Panc1 (cell line): ENCODE results near the gene WWOX. TPM values are rescaled to one million over a fixed set of nuclear protein-coding genes. Genes with fewer than 3 reads are reported as not detected.

Experiments used
- ATAC-seq: fragments of 200-7000 bp; cut with Tn5 transposase; 2 replicates; pipeline ENCODE4 v1.9.1; 2020; ENCODE audit warnings: mild to moderate bottlenecking, moderate library complexity
- BruUV-seq: library from RNA; stranded (reverse); fragments of 400-500 nt; replicated peaks from 2 replicates; lab custom pipeline; 2021; lab: Mats Ljungman, UMichigan
- CTCF ChIA-PET: fragments of 300-600 bp; sonication (Branson Sonifier 250); formaldehyde crosslinking; loops from one replicate; lab custom pipeline; 2022; ENCODE audit warnings: antibody characterized with exemption; lab: Charles Lee
- POLR2A ChIA-PET: fragments of 300-600 bp; sonication (Branson Sonifier 250); formaldehyde crosslinking; loops from one replicate; lab custom pipeline; 2022; ENCODE audit warnings: antibody characterized with exemption; lab: Charles Lee
- DNase-seq: peaks from one replicate; pipeline ENCODE4 v3.0.0-alpha.2; 2010; ENCODE audit warnings: low read depth, low spot score
- H3K27ac ChIP-seq: 2 replicates; pipeline ENCODE4 v1.5.1; 2011; ENCODE audit warnings: mild to moderate bottlenecking, low read length, inconsistent platforms
- H3K27me3 ChIP-seq: fragments of 200-500 bp; sonication (Bioruptor generic); 2 replicates; pipeline ENCODE4 v1.6.0; 2014; ENCODE audit warnings: low read length, inconsistent platforms; ENCODE audit not compliant: control insufficient read depth, insufficient read depth
- H3K36me3 ChIP-seq: fragments of 200-500 bp; sonication (Bioruptor generic); 2 replicates; pipeline ENCODE4 v1.5.1; 2014; ENCODE audit warnings: inconsistent platforms, mild to moderate bottlenecking, low read length, moderate library complexity; ENCODE audit not compliant: control insufficient read depth, insufficient read depth
- H3K4me1 ChIP-seq: 2 replicates; pipeline ENCODE4 v1.5.1; 2011; ENCODE audit warnings: inconsistent platforms, mild to moderate bottlenecking, low read length, moderate library complexity; ENCODE audit not compliant: control insufficient read depth, insufficient read depth
- H3K4me3 ChIP-seq, 2 experiments: 2 replicates each; pipeline ENCODE4 v1.5.1; 2011 to 2012; ENCODE audit warnings: low read depth in 2 of 2, low read length in 2 of 2, mild to moderate bottlenecking in 2 of 2, inconsistent platforms in 1 of 2, moderate library complexity in 1 of 2
- H3K9me3 ChIP-seq: fragments of 200-500 bp; sonication (Bioruptor generic); 2 replicates; pipeline ENCODE4 v1.5.1; 2014; ENCODE audit warnings: low read depth, mild to moderate bottlenecking, inconsistent platforms, low read length, moderate library complexity; ENCODE audit not compliant: control insufficient read depth, insufficient read depth
- POLR2AphosphoS5 ChIP-seq: IDR thresholded peaks from 2 replicates; pipeline ENCODE4 v1.6.1; 2012; ENCODE audit warnings: mild to moderate bottlenecking, low read depth, low read length, moderate library complexity
- SIN3A ChIP-seq: IDR thresholded peaks from 2 replicates; pipeline ENCODE4 v1.6.1; 2012; ENCODE audit warnings: low read depth, mild to moderate bottlenecking, low read length, moderate library complexity, borderline replicate concordance; ENCODE audit not compliant: insufficient read depth
- TCF7L2 ChIP-seq: IDR thresholded peaks from 2 replicates; pipeline ENCODE4 v1.6.1; 2011; ENCODE audit warnings: mild to moderate bottlenecking, low read depth, low read length, inconsistent platforms
- in situ Hi-C: cut with HindIII; loops from 2 replicates; pipeline ENCODE4 v1.10.0; 2016; ENCODE audit warnings: low sequenced_read_pairs, low pct_unique_long_range_greater_than_20kb
- intact Hi-C: fragments of 100-400 bp; cut with micrococcal nuclease; formaldehyde crosslinking; loops from one replicate; pipeline ENCODE4 v1.10.0; 2022; ENCODE audit not compliant: unreplicated experiment
- total RNA-seq: library from RNA; stranded (reverse); gene quantifications from one replicate; pipeline ENCODE4 v1.2.1, GENCODE V29; 2021; ENCODE audit not compliant: unreplicated experiment
- TF ChIP-seq, protein P1 (sequence below): fragments of 450-650 bp; IDR thresholded peaks from 2 replicates; pipeline ENCODE4 v1.5.1; 2017; ENCODE audit warnings: mild to moderate bottlenecking
- TF ChIP-seq, protein P2 (sequence below), 2 experiments: IDR thresholded peaks; 2 replicates each; pipeline ENCODE4 v1.6.1; 2011 to 2012; ENCODE audit warnings: low read depth in 2 of 2, control low read depth in 1 of 2, low read length in 1 of 2, mild to moderate bottlenecking in 1 of 2, moderate library complexity in 1 of 2; ENCODE audit not compliant: insufficient read depth in 1 of 2

Gene WWOX
- total RNA-seq, 1 experiment from 2014 or later: 12.5 TPM

DNA sequence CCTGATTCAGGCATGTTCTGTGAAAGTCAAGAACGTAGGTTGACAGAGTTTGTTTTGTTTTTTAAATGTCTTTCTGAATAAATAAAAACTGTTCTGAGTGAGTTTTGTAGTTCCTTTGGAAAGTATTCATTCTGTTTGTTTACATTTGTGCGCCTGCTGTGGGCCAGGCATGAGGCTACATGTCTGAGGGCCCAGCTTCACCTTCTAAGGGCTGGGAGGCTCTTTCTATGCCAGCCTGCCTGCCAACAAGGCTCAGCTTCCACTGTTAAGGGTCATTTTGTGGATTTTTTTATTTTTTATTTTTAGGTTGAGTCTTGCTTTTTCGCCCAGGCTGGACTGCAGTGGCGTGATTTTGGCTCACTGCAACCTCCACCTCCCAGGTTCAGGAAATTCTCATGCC is 6.1 kb downstream of the WWOX start:
- DNase-seq: no peak
- no peaks in the 10 kb centered on the region for H3K27me3 ChIP-seq
- peaks cover under 1% of the 10 kb centered on the region; the same call in 1 of the 2 replicates for H3K4me1 ChIP-seq
- ChIA-PET POLR2A (no interaction called here), CTCF (no interaction called here)
- no peak overlapping the region for H3K27ac ChIP-seq
- H3K9me3 ChIP-seq: no peaks in the 10 kb centered on the region
- no peak overlapping the region for H3K4me3 ChIP-seq
- TF ChIP-seq TCF7L2 (no peak), SIN3A (no peak), POLR2AphosphoS5 (no peak)
- TF ChIP-seq, protein P1, sequence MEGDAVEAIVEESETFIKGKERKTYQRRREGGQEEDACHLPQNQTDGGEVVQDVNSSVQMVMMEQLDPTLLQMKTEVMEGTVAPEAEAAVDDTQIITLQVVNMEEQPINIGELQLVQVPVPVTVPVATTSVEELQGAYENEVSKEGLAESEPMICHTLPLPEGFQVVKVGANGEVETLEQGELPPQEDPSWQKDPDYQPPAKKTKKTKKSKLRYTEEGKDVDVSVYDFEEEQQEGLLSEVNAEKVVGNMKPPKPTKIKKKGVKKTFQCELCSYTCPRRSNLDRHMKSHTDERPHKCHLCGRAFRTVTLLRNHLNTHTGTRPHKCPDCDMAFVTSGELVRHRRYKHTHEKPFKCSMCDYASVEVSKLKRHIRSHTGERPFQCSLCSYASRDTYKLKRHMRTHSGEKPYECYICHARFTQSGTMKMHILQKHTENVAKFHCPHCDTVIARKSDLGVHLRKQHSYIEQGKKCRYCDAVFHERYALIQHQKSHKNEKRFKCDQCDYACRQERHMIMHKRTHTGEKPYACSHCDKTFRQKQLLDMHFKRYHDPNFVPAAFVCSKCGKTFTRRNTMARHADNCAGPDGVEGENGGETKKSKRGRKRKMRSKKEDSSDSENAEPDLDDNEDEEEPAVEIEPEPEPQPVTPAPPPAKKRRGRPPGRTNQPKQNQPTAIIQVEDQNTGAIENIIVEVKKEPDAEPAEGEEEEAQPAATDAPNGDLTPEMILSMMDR: no peak
- TF ChIP-seq, protein P2, sequence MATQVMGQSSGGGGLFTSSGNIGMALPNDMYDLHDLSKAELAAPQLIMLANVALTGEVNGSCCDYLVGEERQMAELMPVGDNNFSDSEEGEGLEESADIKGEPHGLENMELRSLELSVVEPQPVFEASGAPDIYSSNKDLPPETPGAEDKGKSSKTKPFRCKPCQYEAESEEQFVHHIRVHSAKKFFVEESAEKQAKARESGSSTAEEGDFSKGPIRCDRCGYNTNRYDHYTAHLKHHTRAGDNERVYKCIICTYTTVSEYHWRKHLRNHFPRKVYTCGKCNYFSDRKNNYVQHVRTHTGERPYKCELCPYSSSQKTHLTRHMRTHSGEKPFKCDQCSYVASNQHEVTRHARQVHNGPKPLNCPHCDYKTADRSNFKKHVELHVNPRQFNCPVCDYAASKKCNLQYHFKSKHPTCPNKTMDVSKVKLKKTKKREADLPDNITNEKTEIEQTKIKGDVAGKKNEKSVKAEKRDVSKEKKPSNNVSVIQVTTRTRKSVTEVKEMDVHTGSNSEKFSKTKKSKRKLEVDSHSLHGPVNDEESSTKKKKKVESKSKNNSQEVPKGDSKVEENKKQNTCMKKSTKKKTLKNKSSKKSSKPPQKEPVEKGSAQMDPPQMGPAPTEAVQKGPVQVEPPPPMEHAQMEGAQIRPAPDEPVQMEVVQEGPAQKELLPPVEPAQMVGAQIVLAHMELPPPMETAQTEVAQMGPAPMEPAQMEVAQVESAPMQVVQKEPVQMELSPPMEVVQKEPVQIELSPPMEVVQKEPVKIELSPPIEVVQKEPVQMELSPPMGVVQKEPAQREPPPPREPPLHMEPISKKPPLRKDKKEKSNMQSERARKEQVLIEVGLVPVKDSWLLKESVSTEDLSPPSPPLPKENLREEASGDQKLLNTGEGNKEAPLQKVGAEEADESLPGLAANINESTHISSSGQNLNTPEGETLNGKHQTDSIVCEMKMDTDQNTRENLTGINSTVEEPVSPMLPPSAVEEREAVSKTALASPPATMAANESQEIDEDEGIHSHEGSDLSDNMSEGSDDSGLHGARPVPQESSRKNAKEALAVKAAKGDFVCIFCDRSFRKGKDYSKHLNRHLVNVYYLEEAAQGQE (IDR thresholded peaks at IDR 0.05; ENCODE audit: insufficient read depth in 1 of 2, low read depth in 2 of 2, low read length in 1 of 2): no peak
- BruUV-seq: no TSS peak
- H3K36me3 ChIP-seq: no peaks in the 10 kb centered on the region
- intact Hi-C loops: no loop called here
- in situ Hi-C loops: no loop called here
- ATAC-seq: no peak

DNA sequence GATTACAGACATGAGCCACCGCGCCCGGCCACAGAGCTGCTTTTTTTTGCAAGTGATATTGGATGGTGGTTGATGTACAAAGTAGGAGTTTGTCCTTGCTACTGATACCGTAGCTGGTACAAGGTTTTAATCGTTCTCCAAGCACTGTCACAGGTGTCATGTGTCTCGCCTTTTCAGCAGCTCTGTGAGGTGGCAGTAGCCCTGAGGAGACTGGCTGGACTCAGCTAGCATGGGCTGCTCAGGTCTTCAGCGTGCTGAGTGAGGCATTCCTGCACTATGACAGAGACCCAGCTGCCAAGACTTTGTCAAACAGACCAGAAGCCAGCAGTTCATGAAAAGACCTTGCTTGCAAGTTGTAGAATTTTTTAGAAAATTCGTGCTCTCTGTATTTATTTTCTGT is 7.2 kb downstream of the WWOX start:
- no peaks in the 10 kb centered on the region for H3K9me3 ChIP-seq
- intact Hi-C loops: no loop called here
- TF ChIP-seq, protein P2 (IDR thresholded peaks at IDR 0.05; ENCODE audit: insufficient read depth in 1 of 2, low read depth in 2 of 2, low read length in 1 of 2): no peak
- TF ChIP-seq TCF7L2 (no peak), POLR2AphosphoS5 (no peak), SIN3A (no peak)
- TF ChIP-seq, protein P1: no peak
- no peaks in the 10 kb centered on the region for H3K27me3 ChIP-seq
- ATAC-seq (no peak), DNase-seq (no peak)
- in situ Hi-C loops: no loop called here
- CTCF ChIA-PET: no interaction called here
- H3K36me3 ChIP-seq: no peaks in the 10 kb centered on the region
- BruUV-seq: no TSS peak
- no peaks in the 10 kb centered on the region for H3K4me1 ChIP-seq
- no peak overlapping the region for H3K4me3 ChIP-seq
- no peak overlapping the region for H3K27ac ChIP-seq
- POLR2A ChIA-PET: no interaction called here
